Measurements from ENCODE around the gene IL11RA.

- TF ChIP-seq CTCF (IDR thresholded peaks at IDR 0.05; ENCODE audit: low read length) (no peak), EZH2 (IDR thresholded peaks at IDR 0.05; ENCODE audit: borderline replicate concordance, low read length) (no peak)
Measured at GRCh38 chr9:34685591-34685990, 33.6 kb downstream of the IL11RA start.

All from OCI-LY1 (cell line).